Thoracic aorta (tissue), 2 donors: ENCODE data around the gene PIGQ. TPM values are rescaled to one million over a fixed set of nuclear protein-coding genes. Genes with fewer than 3 reads are reported as not detected.

Source experiments
- ATAC-seq: fragments of 150-250 bp; one replicate; pipeline ENCODE4 v1.8.0; 2017; ENCODE audit warnings: low read depth; ENCODE audit not compliant: insufficient number of reproducible peaks, low FRiP score
- DNase-seq: peaks from one replicate; pipeline ENCODE4 v3.0.0-alpha.2; 2020; ENCODE audit warnings: low spot score
- H3K27ac ChIP-seq, 2 donors: fragments of 200-600 bp; sonication (generic); 1 replicate in 1 of 2; 2 replicates in 1 of 2; pipeline ENCODE4 v1.5.1; 2016; ENCODE audit warnings: mild to moderate bottlenecking in 2 of 2, moderate library complexity in 2 of 2
- H3K27me3 ChIP-seq: fragments of 200-600 bp; sonication (generic); replicated peaks from 2 replicates; pipeline ENCODE4 v1.6.0; 2016; ENCODE audit warnings: mild to moderate bottlenecking; ENCODE audit not compliant: insufficient read depth
- H3K36me3 ChIP-seq: fragments of 200-600 bp; sonication (generic); one replicate; pipeline ENCODE4 v1.5.1; 2016
- H3K4me1 ChIP-seq, 2 donors: fragments of 200-600 bp; sonication (generic); 1 replicate in 1 of 2; 2 replicates in 1 of 2; pipeline versions ENCODE4 v1.5.1 to v1.6.0; 2016; ENCODE audit warnings: low read depth in 2 of 2, mild to moderate bottlenecking in 1 of 2; ENCODE audit not compliant: control insufficient read depth in 1 of 2
- H3K4me3 ChIP-seq: fragments of 200-600 bp; sonication (generic); 2 replicates; pipeline ENCODE4 v1.5.1; 2016; ENCODE audit warnings: mild to moderate bottlenecking
- H3K9me3 ChIP-seq: fragments of 200-600 bp; sonication (generic); 2 replicates; pipeline ENCODE4 v1.5.1; 2016
- CTCF ChIP-seq: fragments of 200-600 bp; sonication (generic); IDR thresholded peaks from one replicate; pipeline ENCODE4 v1.5.1; 2019; ENCODE audit warnings: antibody characterized with exemption
- total RNA-seq, 2 donors: library from RNA; depleted of rRNA; stranded (reverse); fragments of >200 nt; gene quantifications; one replicate each; pipeline versions ENCODE4 v1.1.0 to v1.2.3, GENCODE V29; 2016

PIGQ gene
- total RNA-seq, 2 donors from 2014 or later = 54.2 to 80.1 TPM

GRCh38 chr16:580946-581498 lies 11.3 kb downstream of the PIGQ start:
- no peaks in the 10 kb centered on the region for H3K4me1 ChIP-seq
- DNase-seq (no peak), ATAC-seq (no peak)
- H3K27me3 ChIP-seq = no peaks in the 10 kb centered on the region
- H3K36me3 ChIP-seq = no peaks in the 10 kb centered on the region
- TF ChIP-seq CTCF = no peak
- H3K27ac ChIP-seq = no peak overlapping the region
- no peak overlapping the region for H3K4me3 ChIP-seq
- no peaks in the 10 kb centered on the region for H3K9me3 ChIP-seq

GRCh38 chr16:582218-582613 lies 12.4 kb downstream of the PIGQ start:
- peaks cover 0 to 11% of the 10 kb centered on the region in 2 donors for H3K4me1 ChIP-seq
- no peaks in the 10 kb centered on the region for H3K9me3 ChIP-seq
- TF ChIP-seq CTCF = no peak
- no peaks in the 10 kb centered on the region for H3K27me3 ChIP-seq
- H3K4me3 ChIP-seq = no peak overlapping the region
- ATAC-seq (no peak), DNase-seq (no peak)
- no peaks in the 10 kb centered on the region for H3K36me3 ChIP-seq
- H3K27ac ChIP-seq = no peak overlapping the region

GRCh38 chr16:582614-583331 lies 13.0 kb downstream of the PIGQ start:
- ATAC-seq (no peak), DNase-seq (no peak)
- no peak overlapping the region for H3K4me3 ChIP-seq
- H3K27me3 ChIP-seq = no peaks in the 10 kb centered on the region
- no peaks in the 10 kb centered on the region for H3K9me3 ChIP-seq
- no peak overlapping the region for H3K27ac ChIP-seq
- TF ChIP-seq CTCF = no peak
- H3K36me3 ChIP-seq = no peaks in the 10 kb centered on the region
- H3K4me1 ChIP-seq = peaks cover 2 to 16% of the 10 kb centered on the region in 2 donors

GRCh38 chr16:583470-583814 lies 13.7 kb downstream of the PIGQ start:
- DNase-seq (no peak), ATAC-seq (no peak)
- no peak overlapping the region for H3K27ac ChIP-seq
- TF ChIP-seq CTCF = no peak
- no peak overlapping the region for H3K4me3 ChIP-seq
- no peaks in the 10 kb centered on the region for H3K27me3 ChIP-seq
- no peaks in the 10 kb centered on the region for H3K36me3 ChIP-seq
- H3K4me1 ChIP-seq = peaks cover 9 to 23% of the 10 kb centered on the region in 2 donors
- H3K9me3 ChIP-seq = no peaks in the 10 kb centered on the region

- H3K4me1 ChIP-seq = peaks cover 9 to 24% of the 10 kb centered on the region in 2 donors
- H3K4me3 ChIP-seq = no peak overlapping the region
- H3K9me3 ChIP-seq = no peaks in the 10 kb centered on the region
- ATAC-seq (no peak), DNase-seq (no peak)
- TF ChIP-seq CTCF = no peak
- H3K36me3 ChIP-seq = no peaks in the 10 kb centered on the region
- no peaks in the 10 kb centered on the region for H3K27me3 ChIP-seq
- H3K27ac ChIP-seq = no peak overlapping the region
Measured at GRCh38 chr16:583815-584591, 14.2 kb downstream of the PIGQ start.
